NCI-H748 (cell line): Measurements from ENCODE around the gene PRDM2.
A peak's percentile ranks its signal among the peaks of the same experiment; 100 is the strongest.

Experiments used
- DNase-seq: peaks from one replicate; lab custom pipeline; 2025; ENCODE audit not compliant: unreplicated experiment; lab: John Stamatoyannopoulos, UW

PRDM2 gene

GRCh38 chr1:13731897-13732296 lies 31.9 kb downstream of the PRDM2 start:
- DNase-seq = no peak

DNA sequence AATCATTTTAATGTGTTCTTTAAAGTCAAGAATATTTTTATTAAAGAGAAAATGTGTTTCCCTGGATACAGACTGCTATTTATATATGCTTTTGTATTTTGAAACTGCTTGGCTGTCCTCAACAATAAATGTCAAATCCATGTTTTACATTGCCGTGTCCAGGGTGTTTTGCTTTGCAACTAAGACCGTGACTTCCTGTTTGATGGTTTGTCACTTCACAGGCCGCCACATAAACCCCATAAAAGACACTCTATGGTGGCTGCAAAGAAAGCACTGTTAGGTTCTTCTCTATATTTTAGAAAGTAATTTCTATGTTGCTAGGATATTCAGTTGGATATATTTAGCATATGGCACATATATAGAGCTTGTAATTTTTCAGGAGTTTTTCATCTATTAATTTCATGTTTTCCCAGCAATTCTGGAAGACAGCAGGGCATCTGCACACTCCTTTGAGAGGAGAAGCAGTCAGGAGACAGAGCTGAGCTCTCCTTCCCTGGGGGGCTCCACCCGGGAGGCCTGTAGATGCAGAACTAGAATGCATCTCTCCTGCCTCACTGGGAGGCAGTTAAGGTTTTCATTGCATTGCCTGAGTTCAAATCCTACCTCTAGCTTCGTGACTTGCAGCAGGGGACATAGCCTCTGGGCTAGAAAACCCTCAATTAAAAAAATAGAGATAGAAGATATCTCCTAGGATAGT lies 33.1 kb downstream of the PRDM2 start:
- no peak for DNase-seq

DNA sequence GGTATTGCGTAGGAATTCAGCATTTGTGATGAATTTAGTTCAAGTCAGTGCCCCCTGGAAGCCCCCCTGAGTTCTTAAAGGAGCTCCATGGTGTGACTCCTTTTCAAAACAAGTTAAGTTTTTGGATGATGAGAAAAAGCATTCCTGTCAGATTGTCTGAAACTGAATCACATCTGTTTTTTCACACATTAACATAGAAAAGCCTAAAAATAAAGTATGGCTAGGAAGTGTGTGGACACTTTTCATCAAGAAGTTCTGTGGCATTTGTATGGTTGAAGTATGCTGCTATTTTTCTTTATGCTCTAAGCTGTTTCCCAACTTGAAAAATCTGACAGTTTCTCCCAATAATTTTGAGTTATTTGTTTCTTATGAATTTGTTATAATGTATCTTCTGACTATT lies 33.7 kb downstream of the PRDM2 start:
- no peak for DNase-seq

- DNase-seq = no peak
Observed at GRCh38 chr1:13735168-13735930, 35.4 kb downstream of the PRDM2 start.

DNA sequence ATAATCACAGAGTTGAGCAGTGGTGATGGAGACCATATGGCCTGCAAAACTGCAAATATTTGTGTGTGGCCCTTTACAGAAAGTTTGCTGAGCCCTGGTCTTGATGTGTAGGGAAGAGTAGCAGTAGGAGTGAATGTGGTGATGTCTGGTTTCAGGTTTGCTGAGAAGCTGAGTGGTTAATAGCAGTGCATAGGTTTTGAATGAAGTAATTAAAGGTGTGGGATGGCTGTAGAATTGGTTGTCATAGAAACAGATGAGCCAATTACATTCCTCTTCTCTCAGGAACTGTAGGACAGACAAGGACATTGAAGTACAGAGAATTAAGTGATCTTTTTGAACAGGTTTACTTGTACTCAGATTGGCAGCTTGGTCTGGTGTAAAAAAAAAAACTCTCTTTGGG lies 37.4 kb downstream of the PRDM2 start:
- peak; percentile 79 for DNase-seq

GRCh38 chr1:13746342-13746741 lies 46.4 kb downstream of the PRDM2 start:
- no peak for DNase-seq

- peak; percentile 96 for DNase-seq
Observed at GRCh38 chr1:13748610-13749505, 48.9 kb downstream of the PRDM2 start.

DNA sequence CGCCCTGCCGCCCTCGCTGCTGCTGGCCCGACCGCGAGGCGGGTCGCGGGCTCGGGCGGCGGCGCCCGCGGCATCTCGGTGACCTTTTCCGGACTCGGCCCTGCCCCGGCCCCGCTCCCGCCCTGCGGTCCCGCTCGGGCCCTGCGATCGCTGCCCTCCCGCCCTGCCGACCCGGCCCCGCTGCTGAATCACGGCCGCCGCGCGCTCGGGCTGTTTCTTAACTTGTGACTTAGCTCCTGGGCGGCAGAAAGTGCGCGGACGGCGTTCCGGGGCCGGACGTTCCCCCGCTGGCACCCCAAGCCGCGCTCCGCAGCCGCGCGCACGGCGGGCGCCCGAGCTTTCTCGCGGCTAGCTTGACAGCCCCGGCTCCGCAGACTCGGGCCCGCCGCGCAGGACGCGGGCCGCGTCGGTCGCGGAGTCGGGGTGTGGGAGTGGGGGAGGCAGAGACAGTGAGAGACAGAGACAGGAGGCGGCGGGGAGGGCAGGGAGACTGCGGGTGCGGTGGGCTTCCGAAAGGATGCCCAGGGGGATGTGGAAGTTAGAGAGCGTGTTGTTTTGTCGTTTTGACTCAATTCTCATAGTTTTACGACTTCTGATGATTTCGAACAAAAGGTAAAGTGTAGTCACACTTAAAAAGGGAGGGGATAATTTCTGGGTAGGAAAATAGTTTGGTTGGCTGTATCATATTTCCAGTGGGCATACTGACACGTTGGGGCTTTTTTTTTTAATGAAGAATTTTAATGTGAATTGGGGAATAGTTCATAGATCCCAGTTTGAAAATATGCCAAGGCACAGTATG lies 49.8 kb downstream of the PRDM2 start:
- peak; percentile 60 for DNase-seq

- DNase-seq = no peak
Observed at GRCh38 chr1:13751458-13751871, 51.5 kb downstream of the PRDM2 start.

- no peak for DNase-seq
Observed at GRCh38 chr1:13751985-13752384, 52.0 kb downstream of the PRDM2 start.

DNA sequence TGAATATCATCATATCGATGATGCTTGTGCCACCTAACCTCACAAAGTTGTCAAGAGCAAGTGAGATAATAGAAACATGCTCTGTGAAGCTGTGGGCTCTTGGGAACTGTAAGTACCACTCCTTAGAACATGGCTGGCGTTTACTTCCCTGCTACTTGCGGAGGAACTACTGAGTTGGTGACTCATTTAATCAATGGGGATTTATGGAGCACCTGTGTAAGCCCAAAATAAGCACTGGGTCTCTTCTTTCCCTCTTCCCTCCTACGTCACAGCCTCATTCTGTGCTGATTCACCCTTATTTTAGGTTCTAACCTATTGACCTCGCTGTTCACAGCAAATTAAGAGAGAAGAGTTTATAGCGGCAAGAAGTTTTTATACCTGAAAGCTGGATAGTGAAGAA lies 52.9 kb downstream of the PRDM2 start:
- DNase-seq = no peak

- no peak for DNase-seq
Observed at GRCh38 chr1:13753636-13754402, 53.8 kb downstream of the PRDM2 start.

DNA sequence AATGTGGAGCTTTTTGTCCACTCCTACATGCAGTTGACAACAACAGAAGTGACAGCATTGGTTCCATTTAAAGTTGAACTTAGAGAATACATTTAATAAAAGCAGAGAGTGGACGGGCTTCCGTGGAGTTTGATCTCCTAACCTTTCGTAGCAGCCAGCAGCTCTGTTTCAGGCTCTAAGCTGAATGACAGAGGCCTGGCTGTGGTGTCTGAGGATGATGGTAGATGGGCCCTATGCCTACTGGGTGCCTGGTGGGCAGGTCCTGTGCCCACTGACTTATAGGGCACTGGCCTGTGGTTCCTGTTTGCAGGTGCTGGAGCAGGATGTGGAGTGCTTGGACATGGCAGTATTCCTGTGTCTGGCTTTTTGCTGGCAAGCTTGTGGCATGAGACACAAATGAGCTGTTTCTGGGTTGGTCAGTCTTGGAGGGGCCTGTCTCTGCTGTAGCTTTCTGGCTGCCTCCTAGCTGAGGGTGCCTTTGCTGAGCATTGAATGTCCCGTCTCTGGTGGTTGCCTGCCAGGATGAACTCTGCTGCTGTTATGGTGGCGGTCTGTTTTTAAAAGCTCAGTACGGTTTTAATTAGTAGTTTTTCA lies 54.6 kb downstream of the PRDM2 start:
- DNase-seq = no peak

- no peak for DNase-seq
Observed at GRCh38 chr1:13756557-13757315, 56.7 kb downstream of the PRDM2 start.

- DNase-seq = no peak
Observed at GRCh38 chr1:13757693-13758092, 57.7 kb downstream of the PRDM2 start.

DNA sequence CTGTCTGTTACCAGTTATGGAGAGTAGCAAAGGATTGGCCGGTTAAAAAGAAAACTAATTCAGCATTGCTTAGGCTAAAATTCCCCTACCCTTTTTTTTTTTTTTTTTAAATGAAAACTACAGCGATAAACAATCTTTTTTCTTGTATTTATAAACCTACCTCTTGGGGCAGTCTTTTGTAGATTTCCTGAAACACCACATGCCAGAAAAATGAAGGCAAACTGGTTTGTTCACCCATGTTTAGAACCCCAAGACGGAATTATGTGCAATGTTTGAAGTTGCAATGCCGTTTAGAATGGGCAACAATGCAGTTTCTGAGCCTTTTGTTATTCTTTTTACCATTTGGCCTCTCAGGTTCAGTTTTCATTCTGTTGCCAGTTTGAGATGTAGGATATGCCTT lies 59.1 kb downstream of the PRDM2 start:
- DNase-seq = no peak

DNA sequence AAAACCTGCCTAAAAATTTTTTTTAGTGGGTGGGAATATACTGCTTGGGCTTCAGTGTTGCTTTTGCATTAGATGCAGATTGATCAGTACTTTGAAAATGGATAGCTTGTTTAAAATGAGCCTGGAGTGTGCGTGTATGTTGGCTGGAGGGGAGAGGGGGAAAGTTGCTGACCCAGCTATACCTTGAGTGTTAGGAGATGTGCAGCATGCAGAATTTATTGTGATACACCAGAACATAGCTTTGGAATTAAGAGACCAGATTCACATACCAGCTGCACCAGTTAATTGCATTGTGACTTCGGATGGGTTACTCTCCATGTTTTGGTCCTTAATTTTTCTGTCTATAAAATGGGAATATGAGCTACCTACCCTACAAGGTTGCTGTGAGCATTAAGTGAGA lies 60.4 kb downstream of the PRDM2 start:
- no peak for DNase-seq

GRCh38 chr1:13760921-13761320 lies 60.9 kb downstream of the PRDM2 start:
- DNase-seq = no peak

DNA sequence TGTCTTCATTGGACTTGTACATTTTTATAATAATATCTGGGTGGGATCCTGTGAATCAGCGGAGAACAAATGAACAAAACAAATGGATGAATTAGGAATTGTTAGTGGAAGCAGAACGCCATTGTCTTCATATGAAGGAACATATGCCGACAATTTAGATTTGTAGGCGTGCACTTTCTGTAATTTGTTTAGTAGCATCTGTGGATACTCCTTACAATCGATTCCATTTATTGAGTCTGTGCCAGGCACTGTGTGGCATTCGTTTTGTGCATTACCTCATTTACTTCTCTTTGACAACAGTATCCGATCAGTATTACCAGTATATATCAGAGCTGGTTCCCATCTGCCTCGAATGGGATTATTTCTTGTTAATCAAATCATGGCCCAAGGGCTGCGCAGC lies 61.9 kb downstream of the PRDM2 start:
- DNase-seq = no peak
